HEK293 (cell line): ENCODE measurements around the gene ABCA2.

Source experiments
- YY1 ChIP-seq: fragments of 450-650 bp; formaldehyde crosslinking; IDR thresholded peaks from 2 replicates; pipeline ENCODE4 v1.5.1; 2018; ENCODE audit warnings: missing biosample characterization, missing genetic modification characterization
- ZBTB21 ChIP-seq: fragments of 450-650 bp; formaldehyde crosslinking; IDR thresholded peaks from 2 replicates; pipeline ENCODE4 v1.5.1; 2017; ENCODE audit warnings: missing biosample characterization, missing genetic modification characterization
- ZNF133 ChIP-seq: fragments of 450-650 bp; formaldehyde crosslinking; IDR thresholded peaks from 2 replicates; pipeline ENCODE4 v1.5.1; 2016; ENCODE audit warnings: missing biosample characterization, missing genetic modification characterization
- ZNF174 ChIP-seq: fragments of 450-650 bp; formaldehyde crosslinking; IDR thresholded peaks from 2 replicates; pipeline ENCODE4 v1.5.0; 2017; ENCODE audit warnings: missing biosample characterization, mild to moderate bottlenecking, missing genetic modification characterization
- ZNF274 ChIP-seq, 2 experiments: fragments of 200-500 bp in 1 of 2; fragments of 450-650 bp in 1 of 2; sonication (Bioruptor generic) in 1 of 2; formaldehyde crosslinking in 1 of 2; IDR thresholded peaks; 2 replicates each; pipeline versions ENCODE4 v1.5.1 to v1.6.1; 2014 to 2016; ENCODE audit warnings: borderline replicate concordance in 1 of 2, inconsistent platforms in 1 of 2, low read length in 1 of 2, missing biosample characterization in 1 of 2, missing genetic modification characterization in 1 of 2
- ZNF350 ChIP-seq: fragments of 450-650 bp; formaldehyde crosslinking; IDR thresholded peaks from 2 replicates; pipeline ENCODE4 v1.5.0; 2017; ENCODE audit warnings: missing biosample characterization, mild to moderate bottlenecking, missing genetic modification characterization
- ZNF544 ChIP-seq: fragments of 450-650 bp; formaldehyde crosslinking; IDR thresholded peaks from 2 replicates; pipeline ENCODE4 v1.5.0; 2017; ENCODE audit warnings: missing biosample characterization, missing genetic modification characterization
- ZNF548 ChIP-seq: fragments of 450-650 bp; formaldehyde crosslinking; IDR thresholded peaks from 2 replicates; pipeline ENCODE4 v1.5.1; 2016; ENCODE audit warnings: missing biosample characterization, missing genetic modification characterization
- TF ChIP-seq, protein P1 (sequence below): fragments of 450-650 bp; formaldehyde crosslinking; IDR thresholded peaks from 2 replicates; pipeline ENCODE4 v1.5.1; 2016; ENCODE audit warnings: missing biosample characterization, missing genetic modification characterization
- TF ChIP-seq, protein P2 (sequence below): fragments of 450-650 bp; formaldehyde crosslinking; IDR thresholded peaks from 2 replicates; pipeline ENCODE4 v1.5.1; 2016; ENCODE audit warnings: missing biosample characterization, missing genetic modification characterization
- TF ChIP-seq, protein P3 (sequence below): fragments of 450-650 bp; formaldehyde crosslinking; IDR thresholded peaks from 2 replicates; pipeline ENCODE4 v1.5.1; 2016; ENCODE audit warnings: missing biosample characterization, missing genetic modification characterization, borderline replicate concordance
- TF ChIP-seq, protein P4 (sequence below): fragments of 450-650 bp; formaldehyde crosslinking; IDR thresholded peaks from 2 replicates; pipeline ENCODE4 v1.5.1; 2016; ENCODE audit warnings: missing biosample characterization, missing genetic modification characterization

- TF ChIP-seq YY1 (tag by site-specific recombination) (no peak), ZNF274 (IDR thresholded peaks at IDR 0.05; ENCODE audit: low read length) (no peak), ZNF274 (tag by site-specific recombination; IDR thresholded peaks at IDR 0.05; ENCODE audit: borderline replicate concordance) (no peak), ZBTB21 (no peak), ZNF544 (tag by site-specific recombination) (no peak), ZNF133 (no peak), ZNF350 (tag by site-specific recombination) (no peak), ZNF174 (tag by site-specific recombination) (no peak), ZNF548 (tag by site-specific recombination) (no peak)
- TF ChIP-seq, protein P1, sequence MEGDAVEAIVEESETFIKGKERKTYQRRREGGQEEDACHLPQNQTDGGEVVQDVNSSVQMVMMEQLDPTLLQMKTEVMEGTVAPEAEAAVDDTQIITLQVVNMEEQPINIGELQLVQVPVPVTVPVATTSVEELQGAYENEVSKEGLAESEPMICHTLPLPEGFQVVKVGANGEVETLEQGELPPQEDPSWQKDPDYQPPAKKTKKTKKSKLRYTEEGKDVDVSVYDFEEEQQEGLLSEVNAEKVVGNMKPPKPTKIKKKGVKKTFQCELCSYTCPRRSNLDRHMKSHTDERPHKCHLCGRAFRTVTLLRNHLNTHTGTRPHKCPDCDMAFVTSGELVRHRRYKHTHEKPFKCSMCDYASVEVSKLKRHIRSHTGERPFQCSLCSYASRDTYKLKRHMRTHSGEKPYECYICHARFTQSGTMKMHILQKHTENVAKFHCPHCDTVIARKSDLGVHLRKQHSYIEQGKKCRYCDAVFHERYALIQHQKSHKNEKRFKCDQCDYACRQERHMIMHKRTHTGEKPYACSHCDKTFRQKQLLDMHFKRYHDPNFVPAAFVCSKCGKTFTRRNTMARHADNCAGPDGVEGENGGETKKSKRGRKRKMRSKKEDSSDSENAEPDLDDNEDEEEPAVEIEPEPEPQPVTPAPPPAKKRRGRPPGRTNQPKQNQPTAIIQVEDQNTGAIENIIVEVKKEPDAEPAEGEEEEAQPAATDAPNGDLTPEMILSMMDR, result no peak
- TF ChIP-seq, protein P2, sequence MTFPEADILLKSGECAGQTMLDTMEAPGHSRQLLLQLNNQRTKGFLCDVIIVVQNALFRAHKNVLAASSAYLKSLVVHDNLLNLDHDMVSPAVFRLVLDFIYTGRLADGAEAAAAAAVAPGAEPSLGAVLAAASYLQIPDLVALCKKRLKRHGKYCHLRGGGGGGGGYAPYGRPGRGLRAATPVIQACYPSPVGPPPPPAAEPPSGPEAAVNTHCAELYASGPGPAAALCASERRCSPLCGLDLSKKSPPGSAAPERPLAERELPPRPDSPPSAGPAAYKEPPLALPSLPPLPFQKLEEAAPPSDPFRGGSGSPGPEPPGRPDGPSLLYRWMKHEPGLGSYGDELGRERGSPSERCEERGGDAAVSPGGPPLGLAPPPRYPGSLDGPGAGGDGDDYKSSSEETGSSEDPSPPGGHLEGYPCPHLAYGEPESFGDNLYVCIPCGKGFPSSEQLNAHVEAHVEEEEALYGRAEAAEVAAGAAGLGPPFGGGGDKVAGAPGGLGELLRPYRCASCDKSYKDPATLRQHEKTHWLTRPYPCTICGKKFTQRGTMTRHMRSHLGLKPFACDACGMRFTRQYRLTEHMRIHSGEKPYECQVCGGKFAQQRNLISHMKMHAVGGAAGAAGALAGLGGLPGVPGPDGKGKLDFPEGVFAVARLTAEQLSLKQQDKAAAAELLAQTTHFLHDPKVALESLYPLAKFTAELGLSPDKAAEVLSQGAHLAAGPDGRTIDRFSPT (tag by site-specific recombination), result no peak
- TF ChIP-seq, protein P3, sequence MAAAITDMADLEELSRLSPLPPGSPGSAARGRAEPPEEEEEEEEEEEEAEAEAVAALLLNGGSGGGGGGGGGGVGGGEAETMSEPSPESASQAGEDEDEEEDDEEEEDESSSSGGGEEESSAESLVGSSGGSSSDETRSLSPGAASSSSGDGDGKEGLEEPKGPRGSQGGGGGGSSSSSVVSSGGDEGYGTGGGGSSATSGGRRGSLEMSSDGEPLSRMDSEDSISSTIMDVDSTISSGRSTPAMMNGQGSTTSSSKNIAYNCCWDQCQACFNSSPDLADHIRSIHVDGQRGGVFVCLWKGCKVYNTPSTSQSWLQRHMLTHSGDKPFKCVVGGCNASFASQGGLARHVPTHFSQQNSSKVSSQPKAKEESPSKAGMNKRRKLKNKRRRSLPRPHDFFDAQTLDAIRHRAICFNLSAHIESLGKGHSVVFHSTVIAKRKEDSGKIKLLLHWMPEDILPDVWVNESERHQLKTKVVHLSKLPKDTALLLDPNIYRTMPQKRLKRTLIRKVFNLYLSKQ (tag by site-specific recombination), result no peak
- TF ChIP-seq, protein P4, sequence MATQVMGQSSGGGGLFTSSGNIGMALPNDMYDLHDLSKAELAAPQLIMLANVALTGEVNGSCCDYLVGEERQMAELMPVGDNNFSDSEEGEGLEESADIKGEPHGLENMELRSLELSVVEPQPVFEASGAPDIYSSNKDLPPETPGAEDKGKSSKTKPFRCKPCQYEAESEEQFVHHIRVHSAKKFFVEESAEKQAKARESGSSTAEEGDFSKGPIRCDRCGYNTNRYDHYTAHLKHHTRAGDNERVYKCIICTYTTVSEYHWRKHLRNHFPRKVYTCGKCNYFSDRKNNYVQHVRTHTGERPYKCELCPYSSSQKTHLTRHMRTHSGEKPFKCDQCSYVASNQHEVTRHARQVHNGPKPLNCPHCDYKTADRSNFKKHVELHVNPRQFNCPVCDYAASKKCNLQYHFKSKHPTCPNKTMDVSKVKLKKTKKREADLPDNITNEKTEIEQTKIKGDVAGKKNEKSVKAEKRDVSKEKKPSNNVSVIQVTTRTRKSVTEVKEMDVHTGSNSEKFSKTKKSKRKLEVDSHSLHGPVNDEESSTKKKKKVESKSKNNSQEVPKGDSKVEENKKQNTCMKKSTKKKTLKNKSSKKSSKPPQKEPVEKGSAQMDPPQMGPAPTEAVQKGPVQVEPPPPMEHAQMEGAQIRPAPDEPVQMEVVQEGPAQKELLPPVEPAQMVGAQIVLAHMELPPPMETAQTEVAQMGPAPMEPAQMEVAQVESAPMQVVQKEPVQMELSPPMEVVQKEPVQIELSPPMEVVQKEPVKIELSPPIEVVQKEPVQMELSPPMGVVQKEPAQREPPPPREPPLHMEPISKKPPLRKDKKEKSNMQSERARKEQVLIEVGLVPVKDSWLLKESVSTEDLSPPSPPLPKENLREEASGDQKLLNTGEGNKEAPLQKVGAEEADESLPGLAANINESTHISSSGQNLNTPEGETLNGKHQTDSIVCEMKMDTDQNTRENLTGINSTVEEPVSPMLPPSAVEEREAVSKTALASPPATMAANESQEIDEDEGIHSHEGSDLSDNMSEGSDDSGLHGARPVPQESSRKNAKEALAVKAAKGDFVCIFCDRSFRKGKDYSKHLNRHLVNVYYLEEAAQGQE, result no peak
Measured at GRCh38 chr9:136978073-136978864, 49.8 kb downstream of the ABCA2 start.
